Measurements from ENCODE around the gene ACP1. TPM values are rescaled to one million over a fixed set of nuclear protein-coding genes. Genes with fewer than 3 reads are reported as not detected.

The ACP1 gene
- total and polyA plus RNA-seq, 2 experiments from 2014 or later: 189 to 281 TPM

GRCh38 chr2:288758-289361 lies 24.1 kb downstream of the ACP1 start:
- Mint-ChIP-seq H3K4me1 (peaks cover 32% of the 10 kb centered on the region), H3K27me3 (ENCODE audit: insufficient read depth, low read depth, poor library complexity) (peaks cover 31% of the 10 kb centered on the region), H3K9me3 (no peaks in the 10 kb centered on the region; the same call in 2 of the 3 replicates), H3K36me3 (ENCODE audit: low read depth) (no peaks in the 10 kb centered on the region), H3K4me3 (peak overlapping the region; percentile 67), H3K27ac (no peak overlapping the region)
- peaks cover 31% of the 10 kb centered on the region for H3K4me1 ChIP-seq (ENCODE audit: insufficient read depth)
- no peaks in the 10 kb centered on the region; the same call in 1 of the 2 replicates for H4K20me1 ChIP-seq (replicated peaks; ENCODE audit: insufficient read depth)
- H3K27me3 ChIP-seq (ENCODE audit: insufficient read depth): peaks cover 50% of the 10 kb centered on the region
- H3F3A ChIP-seq (replicated peaks; ENCODE audit: low read depth): peaks cover 11% of the 10 kb centered on the region; the same call in 1 of the 2 replicates
- no peaks in the 10 kb centered on the region for H3K9me2 ChIP-seq (ENCODE audit: insufficient read depth)
- DNase-seq (ENCODE audit: low spot score): peak; percentile 71
- H3K4me3 ChIP-seq: peak overlapping the region; percentile 68
- peak overlapping the region; percentile 92 for H3K4me2 ChIP-seq
- no peaks in the 10 kb centered on the region for H3K36me3 ChIP-seq (ENCODE audit: insufficient read depth)
- H2AFZ ChIP-seq: peak overlapping the region; percentile 93
- H3K27ac ChIP-seq (ENCODE audit: low read depth): no peak overlapping the region
- ATAC-seq: no peak
- TF ChIP-seq JUNB (IDR thresholded peaks at IDR 0.05; ENCODE audit: unreplicated experiment) (no peak), ZNF114 (CRISPR knock-in tag; IDR thresholded peaks at IDR 0.05) (no peak), POLR2AphosphoS5 (IDR thresholded peaks at IDR 0.05; ENCODE audit: low read depth) (no peak), STAT1 (IDR thresholded peaks at IDR 0.05; ENCODE audit: unreplicated experiment) (no peak), NANOG (IDR thresholded peaks at IDR 0.05; ENCODE audit: borderline replicate concordance) (no peak)
- TF ChIP-seq, protein P1, sequence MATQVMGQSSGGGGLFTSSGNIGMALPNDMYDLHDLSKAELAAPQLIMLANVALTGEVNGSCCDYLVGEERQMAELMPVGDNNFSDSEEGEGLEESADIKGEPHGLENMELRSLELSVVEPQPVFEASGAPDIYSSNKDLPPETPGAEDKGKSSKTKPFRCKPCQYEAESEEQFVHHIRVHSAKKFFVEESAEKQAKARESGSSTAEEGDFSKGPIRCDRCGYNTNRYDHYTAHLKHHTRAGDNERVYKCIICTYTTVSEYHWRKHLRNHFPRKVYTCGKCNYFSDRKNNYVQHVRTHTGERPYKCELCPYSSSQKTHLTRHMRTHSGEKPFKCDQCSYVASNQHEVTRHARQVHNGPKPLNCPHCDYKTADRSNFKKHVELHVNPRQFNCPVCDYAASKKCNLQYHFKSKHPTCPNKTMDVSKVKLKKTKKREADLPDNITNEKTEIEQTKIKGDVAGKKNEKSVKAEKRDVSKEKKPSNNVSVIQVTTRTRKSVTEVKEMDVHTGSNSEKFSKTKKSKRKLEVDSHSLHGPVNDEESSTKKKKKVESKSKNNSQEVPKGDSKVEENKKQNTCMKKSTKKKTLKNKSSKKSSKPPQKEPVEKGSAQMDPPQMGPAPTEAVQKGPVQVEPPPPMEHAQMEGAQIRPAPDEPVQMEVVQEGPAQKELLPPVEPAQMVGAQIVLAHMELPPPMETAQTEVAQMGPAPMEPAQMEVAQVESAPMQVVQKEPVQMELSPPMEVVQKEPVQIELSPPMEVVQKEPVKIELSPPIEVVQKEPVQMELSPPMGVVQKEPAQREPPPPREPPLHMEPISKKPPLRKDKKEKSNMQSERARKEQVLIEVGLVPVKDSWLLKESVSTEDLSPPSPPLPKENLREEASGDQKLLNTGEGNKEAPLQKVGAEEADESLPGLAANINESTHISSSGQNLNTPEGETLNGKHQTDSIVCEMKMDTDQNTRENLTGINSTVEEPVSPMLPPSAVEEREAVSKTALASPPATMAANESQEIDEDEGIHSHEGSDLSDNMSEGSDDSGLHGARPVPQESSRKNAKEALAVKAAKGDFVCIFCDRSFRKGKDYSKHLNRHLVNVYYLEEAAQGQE (IDR thresholded peaks at IDR 0.05; ENCODE audit: unreplicated experiment): no peak
- TF ChIP-seq, protein P2, sequence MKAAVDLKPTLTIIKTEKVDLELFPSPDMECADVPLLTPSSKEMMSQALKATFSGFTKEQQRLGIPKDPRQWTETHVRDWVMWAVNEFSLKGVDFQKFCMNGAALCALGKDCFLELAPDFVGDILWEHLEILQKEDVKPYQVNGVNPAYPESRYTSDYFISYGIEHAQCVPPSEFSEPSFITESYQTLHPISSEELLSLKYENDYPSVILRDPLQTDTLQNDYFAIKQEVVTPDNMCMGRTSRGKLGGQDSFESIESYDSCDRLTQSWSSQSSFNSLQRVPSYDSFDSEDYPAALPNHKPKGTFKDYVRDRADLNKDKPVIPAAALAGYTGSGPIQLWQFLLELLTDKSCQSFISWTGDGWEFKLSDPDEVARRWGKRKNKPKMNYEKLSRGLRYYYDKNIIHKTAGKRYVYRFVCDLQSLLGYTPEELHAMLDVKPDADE (IDR thresholded peaks at IDR 0.05): no peak
- H3K79me2 ChIP-seq (replicated peaks; ENCODE audit: insufficient read depth): no peaks in the 10 kb centered on the region

- H3K9me2 ChIP-seq (ENCODE audit: insufficient read depth): no peaks in the 10 kb centered on the region
- H3K4me2 ChIP-seq: peak overlapping the region; percentile 92
- H3K27me3 ChIP-seq (ENCODE audit: insufficient read depth): peaks cover 50% of the 10 kb centered on the region
- TF ChIP-seq, protein P2 (IDR thresholded peaks at IDR 0.05): no peak
- TF ChIP-seq EZH2 (IDR thresholded peaks at IDR 0.05; ENCODE audit: low read depth, unreplicated experiment): peak; percentile 66
- DNase-seq (ENCODE audit: low spot score) (peak; percentile 57), ATAC-seq (peak; percentile 41)
- Mint-ChIP-seq H3K9me3 (no peaks in the 10 kb centered on the region; the same call in 2 of the 3 replicates), H3K4me1 (peaks cover 25% of the 10 kb centered on the region), H3K4me3 (peak overlapping the region; percentile 79), H3K27me3 (ENCODE audit: insufficient read depth, low read depth, poor library complexity) (peaks cover 34% of the 10 kb centered on the region), H3K36me3 (ENCODE audit: low read depth) (no peaks in the 10 kb centered on the region), H3K27ac (no peak overlapping the region)
- no peaks in the 10 kb centered on the region; the same call in 1 of the 2 replicates for H4K20me1 ChIP-seq (replicated peaks; ENCODE audit: insufficient read depth)
- H2AFZ ChIP-seq: peak overlapping the region; percentile 93
- no peak overlapping the region for H3K27ac ChIP-seq (ENCODE audit: low read depth)
- H3K36me3 ChIP-seq (ENCODE audit: insufficient read depth): no peaks in the 10 kb centered on the region
- H3K4me3 ChIP-seq: peak overlapping the region; percentile 68
- peaks cover 24% of the 10 kb centered on the region for H3K4me1 ChIP-seq (ENCODE audit: insufficient read depth)
- peaks cover 7% of the 10 kb centered on the region; the same call in 1 of the 2 replicates for H3F3A ChIP-seq (replicated peaks; ENCODE audit: low read depth)
- no peaks in the 10 kb centered on the region for H3K79me2 ChIP-seq (replicated peaks; ENCODE audit: insufficient read depth)
These were observed 24.8 kb downstream of the ACP1 start for GRCh38 chr2:289362-290089.

Data from GM23338 (cell line).